Raji (cell line): Measurements from ENCODE around the gene NUAK1.

Experiments used
- POLR2A ChIP-seq: IDR thresholded peaks from 2 replicates; pipeline ENCODE4 v1.6.1; 2011; ENCODE audit warnings: low read depth, low read length, control low read depth; ENCODE audit not compliant: insufficient read depth

Gene NUAK1

DNA sequence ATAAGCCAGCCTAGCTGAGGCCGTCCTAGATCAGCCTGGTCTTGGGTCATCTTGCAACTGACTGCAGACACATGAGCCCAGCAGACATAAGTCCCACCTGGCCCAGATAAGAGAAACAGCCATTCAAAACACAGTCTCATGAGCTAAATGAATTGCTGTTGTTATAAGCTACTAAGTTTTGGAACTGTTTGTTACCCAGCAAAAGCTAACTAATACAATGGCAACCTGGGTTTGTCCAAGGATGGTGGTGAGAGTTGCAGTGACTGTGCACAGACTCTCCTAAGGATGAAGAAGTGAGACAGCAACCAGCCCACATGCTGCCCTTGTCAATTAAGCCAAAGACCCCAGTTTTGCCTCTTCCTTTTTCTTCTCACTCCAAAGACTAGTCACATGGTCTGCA lies 22.2 kb upstream of the NUAK1 start:
- no peak for TF ChIP-seq POLR2A

DNA sequence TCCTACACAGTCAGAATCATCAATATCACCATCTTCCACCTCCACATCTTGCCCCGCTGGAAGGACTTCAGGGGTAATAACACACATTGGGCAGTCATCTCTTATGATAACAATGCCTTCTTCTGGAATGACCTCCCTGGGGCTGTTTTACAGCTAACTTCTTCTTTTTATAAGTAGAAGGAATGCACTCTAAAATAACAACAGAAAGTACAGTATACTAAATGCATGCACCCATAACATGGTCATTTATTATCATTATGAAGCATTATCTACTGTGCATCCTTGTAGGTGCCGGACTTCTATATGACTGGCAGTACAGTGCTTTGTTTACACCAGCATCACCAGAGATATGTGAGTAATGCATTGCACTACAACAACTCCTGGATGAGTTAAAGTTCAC lies 19.0 kb upstream of the NUAK1 start:
- TF ChIP-seq POLR2A: no peak

DNA sequence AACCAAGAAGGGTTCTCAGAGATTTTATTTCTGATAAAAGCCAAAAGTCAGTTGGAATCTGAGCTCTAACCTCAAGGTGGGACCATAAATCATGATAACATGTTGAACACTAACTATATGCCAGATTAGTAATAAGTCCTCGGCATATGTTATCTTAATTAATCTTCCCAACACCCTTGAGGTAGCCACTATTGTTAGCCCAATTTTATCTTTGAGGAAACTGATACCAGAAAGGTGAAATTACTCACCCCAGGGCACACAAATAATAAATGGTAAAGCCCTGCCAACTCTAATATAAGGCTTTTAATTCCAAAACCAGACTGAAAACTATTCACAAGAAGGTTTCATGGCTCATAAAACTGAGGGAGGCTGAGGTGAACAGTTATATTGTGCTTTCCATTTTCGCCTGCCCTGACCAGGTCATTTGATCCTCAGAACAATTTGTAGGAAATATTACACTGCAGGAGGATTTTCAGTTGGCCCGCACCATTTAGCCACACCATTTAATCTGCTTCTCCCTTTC lies 16.1 kb upstream of the NUAK1 start:
- TF ChIP-seq POLR2A: no peak

DNA sequence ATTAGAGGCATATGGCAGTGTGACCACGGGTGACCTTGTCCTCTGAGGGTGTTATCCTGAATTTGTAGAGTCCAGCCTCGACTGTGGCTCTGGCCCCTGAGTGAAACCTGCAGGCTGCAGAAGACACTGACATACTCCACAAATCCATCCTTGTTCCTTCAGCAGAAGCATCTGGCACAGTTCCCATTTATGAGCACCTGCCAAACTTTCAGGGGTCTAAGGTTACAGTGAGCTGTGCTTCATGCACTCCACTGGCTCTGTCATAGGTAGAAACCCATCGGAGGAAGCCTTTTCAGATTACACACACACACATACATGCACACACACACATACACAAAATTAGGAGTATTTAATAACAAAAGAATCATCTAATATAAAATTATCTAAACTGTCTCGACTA lies 13.6 kb upstream of the NUAK1 start:
- no peak for TF ChIP-seq POLR2A

DNA sequence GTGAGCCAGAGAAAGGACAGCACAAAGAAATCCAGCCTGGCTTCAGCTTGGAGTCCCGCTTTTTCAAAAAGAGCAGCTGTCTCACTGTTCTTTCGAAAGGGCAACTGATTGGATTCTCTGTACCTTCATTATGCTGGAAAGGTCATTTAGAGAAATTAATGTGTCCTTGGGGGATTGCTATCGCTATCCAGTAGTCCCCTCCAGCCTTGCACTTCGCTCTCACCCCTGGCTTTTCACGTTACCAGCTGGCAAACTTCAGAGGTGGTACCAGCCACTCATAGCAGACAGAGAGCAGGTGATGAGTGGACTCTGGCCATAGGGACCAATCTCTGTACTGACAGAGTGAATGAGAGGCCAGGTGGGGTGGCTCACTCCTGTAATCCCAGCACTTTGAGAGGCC lies 11.8 kb upstream of the NUAK1 start:
- no peak for TF ChIP-seq POLR2A

DNA sequence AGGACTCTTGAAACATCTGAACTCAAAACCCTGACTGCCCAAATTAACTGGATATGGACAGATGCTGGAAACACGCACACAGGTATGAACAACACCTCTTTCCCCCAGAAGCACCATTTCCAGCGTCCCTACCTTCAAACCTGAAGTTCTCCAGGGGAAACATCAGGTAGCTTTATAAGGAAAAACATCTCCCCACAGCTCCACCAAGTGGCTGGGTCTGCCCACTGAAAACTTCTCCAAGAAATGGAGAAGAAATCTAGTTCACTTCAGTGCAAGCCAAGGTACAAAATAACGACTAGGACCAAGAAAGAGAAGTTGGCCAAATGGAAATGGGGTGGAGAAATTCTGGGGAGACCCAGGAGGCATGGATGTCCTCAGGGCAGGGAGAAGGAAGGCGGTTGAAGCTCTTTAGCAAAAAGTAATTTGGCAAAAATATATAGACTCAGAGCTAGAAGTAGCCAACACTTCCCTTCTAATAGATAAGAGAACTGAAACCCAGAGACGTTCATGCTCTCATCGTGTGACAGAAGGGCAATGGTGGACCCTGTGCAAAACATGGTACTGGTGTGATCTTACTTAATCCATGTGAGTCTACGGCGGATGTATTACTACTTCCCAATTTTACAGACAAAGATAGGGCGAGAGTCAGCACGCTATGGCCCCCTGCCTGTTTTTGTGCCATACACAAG lies 10.5 kb upstream of the NUAK1 start:
- no peak for TF ChIP-seq POLR2A

DNA sequence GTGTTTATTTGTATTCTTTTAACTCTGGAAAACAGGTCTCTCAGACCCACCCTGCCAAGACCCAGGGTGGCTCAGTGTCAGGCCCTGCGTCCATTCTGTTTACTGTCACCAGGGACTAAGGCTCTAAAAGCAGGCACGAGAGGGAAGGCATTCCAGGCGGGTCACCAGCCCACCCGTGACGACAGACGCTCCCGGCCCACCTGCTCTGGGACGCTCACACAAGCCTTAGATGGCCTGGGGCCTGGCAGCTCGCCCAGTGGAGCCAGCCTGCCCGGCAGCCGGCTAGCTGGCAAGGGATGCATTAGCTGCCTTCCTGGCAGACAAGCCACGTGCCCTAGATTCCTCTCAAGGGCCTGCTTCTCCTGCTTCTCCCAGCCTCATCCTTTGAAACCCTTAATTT lies 9.2 kb upstream of the NUAK1 start:
- no peak for TF ChIP-seq POLR2A

DNA sequence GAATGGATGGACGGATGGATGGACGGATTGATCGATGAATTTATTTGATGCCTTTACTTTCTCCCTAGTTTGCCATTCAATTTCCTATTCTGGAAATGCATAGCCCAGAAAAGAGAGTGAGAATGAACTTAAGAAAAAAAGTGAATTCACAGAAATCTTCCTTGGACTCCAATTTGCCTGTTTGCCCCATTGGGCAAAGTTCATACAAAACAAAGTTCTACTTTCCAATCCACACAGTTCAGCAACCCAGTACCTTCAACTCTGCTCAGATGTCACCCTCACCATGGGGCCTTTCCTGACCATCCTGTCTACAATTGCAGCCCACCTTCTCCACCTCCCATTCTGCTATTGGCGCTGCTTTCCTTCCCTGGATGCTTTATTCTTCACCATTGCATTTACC lies 8.2 kb upstream of the NUAK1 start:
- no peak for TF ChIP-seq POLR2A

DNA sequence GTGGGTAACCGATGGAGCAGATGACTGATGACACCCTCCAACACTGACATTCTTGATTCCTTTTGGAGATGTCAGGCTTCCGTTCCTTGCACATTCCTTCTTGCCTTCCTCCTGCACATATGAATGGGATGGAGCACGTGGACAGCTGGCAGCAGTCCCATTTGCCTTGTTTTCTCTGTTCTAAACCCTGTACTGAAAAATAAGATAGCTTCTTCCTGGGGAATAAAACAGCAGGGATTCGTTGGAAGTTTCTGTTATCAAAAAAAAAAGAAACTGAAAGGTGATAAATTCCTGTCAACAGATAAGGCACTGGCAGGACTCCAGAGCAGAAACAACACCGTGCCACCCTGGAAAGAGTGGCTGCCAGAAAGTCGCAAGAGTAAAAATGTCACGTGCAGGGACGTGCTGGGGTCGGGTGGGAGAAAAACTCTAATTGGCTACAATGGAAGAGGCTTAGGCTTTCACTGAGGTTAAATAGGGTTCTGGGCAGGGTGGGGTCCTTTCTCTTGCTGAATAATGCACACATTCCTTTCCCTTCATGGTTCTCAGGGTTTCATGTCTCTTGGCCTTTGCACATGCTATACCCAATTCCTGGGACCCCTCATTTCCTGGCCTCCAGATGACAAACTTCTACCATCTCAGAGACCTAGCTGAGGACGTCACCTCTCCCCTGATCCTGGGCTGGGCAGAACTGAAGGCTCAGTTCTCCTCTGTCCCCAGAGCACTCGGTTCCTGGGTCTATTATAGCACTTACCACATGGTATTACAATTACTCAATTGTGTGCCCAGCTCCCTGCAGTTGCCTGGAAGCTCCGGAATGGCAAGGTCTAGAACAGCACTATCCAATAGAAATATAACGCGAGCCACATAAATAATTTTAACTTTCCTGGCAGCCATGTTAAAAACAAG lies 7.0 kb upstream of the NUAK1 start:
- TF ChIP-seq POLR2A: no peak

DNA sequence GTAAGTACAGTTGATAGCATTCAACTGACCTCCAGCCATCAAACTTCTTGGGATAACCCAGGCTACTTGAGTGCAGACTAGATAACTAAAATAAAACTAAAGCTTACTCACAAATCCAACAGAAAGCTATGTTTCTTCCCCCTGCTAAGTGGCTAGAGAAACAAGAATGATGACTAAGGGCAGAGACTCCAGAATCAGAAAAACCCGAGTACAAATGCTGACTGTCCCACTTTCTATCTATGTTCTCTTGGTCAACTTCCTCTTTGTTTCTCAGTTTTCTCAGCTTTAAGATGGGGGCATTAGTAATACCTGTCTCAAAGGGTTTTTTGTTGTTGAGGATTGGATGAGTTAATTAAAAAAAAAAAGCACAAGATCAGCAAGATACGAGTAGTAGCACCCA lies 6.1 kb upstream of the NUAK1 start:
- TF ChIP-seq POLR2A: no peak

DNA sequence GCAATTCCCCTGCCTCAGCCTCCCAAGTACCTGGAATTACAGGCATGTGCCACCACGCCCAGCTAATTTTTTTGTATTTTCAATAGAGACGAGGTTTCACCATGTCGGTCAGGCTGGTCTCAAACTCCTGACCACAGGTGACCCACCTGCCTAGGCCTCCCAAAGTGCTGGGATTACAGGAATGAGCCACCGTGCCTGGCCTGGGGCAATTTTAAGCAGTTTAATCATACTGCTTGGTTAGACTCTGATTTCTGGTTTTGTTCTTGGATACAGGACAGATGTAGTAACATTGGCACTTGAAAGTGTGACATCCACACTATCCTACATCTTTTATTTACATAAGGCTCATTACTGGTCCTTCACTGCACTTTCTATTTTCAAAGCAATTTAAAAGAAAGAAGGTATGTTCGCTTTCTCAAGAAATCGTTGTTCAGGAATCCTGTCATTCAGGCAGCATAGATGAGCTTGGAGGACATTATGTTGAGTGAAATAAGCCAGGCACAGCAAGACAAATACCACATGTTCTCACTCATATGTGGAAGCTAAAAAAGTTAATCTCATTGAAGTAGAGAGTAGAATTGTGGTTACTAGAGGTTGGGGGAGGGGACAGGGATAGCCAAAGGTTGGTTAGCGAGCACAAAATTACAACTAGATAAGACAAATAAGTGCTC lies 4.0 kb upstream of the NUAK1 start:
- no peak for TF ChIP-seq POLR2A

DNA sequence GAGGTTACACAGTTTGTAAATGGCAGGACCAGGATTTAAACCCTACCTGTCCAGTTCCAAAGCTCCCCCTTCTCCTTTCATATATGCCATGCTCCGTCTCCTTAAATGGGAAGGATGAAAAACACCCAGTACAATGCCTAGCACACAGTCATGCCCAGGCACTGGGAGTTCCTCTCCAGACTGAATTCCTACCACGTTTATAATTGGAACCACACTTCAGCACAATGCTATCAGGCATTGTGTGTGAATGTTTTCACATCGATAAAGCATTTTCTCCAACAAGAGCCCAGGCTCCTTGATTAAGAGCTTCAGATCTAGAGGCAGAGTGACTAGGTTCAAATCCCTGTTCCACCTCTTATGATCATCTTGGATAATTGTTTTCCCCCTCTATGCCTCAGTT lies 2.7 kb upstream of the NUAK1 start:
- no peak for TF ChIP-seq POLR2A

DNA sequence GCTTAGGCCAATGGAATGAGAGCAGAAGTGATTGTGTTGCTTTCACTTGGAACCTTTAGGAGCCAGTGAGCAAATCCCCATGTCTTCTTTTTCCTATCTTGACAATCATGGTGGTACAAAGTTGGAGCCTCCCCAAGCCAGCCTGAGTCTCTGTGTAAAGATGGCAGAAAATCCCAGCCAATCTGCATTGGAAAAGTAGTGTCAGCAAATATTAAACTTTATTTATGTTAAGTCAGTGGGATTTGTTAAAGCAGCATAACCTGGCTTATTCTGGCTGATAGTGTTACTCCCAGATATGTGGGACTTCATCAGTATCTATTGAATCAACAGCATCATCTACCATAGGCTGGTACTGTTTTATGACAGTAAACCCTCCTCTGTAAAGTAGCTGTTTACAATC lies 2.2 kb upstream of the NUAK1 start:
- no peak for TF ChIP-seq POLR2A

DNA sequence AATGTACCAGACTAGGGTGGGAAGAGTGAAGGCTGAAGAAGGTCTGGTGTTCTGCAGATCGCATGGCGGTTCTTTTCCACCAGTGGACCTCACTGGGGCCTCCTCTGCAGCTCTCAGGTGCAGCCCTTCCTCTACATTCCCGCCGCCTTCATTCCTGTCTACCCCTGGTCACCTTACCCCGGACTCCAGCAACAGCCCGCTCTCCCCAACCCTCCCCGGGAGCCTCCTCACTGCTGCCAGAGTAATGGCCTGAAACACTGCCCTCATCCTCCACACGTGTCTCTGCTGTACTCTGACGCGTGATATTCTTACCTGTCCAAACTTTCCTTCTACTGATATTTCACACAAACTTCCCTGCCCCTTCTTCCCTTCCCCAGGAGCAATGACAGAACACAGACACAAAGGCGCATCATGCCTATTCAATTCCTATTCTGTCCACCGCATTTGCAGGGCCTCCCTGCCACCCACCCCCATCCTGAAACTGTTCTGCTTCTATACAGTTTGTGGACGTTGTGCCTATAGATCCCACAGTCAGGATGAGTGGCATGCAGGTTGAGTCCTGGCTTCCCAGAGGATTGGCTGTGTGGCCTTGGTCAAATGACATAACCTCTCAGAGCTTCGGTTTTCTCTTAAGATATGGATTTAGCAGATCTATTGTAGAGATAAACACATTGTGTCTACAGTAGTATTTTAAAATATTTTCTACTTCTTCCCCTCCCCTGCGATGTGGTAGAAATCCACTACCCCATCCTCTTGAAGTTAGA lies 1.7 kb upstream of the NUAK1 start:
- no peak for TF ChIP-seq POLR2A
